GM18508 (cell line): ENCODE data around the gene TRIM62.

Experiments used
- ATAC-seq: cut with Tn5 transposase; IDR thresholded peaks from one replicate; pipeline ENCODE4 v1.9.1; 2021; ENCODE audit warnings: moderate number of reproducible peaks; ENCODE audit not compliant: insufficient read depth, unreplicated experiment

TRIM62 gene

DNA sequence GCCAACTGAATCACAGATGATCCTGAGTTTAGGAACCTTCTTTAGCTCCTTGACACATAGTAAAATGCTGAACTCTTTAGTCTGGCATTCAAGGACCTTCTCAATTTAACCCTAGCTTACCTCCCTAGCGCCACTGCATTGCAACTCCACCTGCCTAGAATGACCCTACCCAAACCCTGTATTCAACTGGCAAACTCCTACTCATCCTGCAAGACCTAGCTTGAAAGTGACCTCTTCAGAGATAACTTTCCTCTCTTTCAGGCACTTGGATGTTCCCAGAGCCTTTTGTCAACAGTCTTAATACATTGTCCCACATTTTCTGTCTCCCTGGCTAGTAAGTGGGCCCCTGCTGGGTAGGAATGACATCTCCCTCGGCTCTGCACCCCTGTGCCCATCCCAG is 19.7 kb downstream of the TRIM62 start:
- no peak for ATAC-seq

DNA sequence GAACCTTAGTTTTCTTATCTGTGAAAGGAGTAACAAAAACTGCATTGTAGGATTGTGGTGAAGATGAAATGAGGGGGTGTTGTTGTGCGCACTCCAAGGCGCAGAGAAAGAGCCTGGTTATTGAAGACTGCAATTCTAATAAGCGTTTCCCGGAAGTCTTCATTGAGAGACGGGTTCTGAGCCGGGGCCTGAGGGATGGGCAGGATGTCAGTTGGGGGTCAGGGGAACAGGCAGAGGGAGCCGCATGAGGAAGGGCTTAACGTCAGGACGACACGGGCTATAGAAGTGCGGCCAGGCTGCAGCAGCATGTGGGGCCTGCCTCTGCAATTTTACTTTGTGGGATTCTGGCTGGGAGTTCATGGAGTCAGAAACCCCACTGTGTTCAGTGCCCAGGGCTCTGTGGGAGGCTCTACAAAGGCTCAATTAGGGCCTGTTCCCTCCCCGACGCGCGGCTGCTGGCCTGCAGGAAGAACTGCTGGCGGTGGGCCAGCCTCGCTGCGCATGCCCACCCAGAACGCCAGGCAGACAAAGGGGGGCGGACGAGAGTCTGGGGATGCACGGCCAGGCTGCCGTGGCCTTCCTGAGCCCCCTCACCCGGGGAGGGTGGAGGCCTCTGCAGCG is 20.7 kb downstream of the TRIM62 start:
- no peak for ATAC-seq

DNA sequence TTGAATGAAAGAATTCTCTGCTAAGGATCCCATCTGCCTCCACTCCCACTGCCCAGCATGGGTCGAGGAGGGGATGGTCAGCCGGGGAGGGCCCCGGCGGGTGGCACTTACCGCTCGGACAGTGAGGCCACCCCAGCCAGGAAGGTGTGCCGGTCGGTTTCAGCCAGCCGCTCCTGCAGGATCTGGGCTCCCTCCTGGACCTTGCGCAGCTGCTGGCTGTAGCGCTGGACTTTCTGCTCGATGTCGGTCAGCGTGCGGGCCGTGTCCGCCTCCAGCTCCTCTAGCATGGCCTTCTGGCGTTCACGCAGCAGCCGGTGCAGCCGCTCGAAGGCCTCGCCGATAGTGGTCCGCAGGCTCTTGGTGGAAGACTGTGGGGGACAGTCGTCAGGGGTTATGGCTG is 22.3 kb downstream of the TRIM62 start:
- ATAC-seq, result no peak

DNA sequence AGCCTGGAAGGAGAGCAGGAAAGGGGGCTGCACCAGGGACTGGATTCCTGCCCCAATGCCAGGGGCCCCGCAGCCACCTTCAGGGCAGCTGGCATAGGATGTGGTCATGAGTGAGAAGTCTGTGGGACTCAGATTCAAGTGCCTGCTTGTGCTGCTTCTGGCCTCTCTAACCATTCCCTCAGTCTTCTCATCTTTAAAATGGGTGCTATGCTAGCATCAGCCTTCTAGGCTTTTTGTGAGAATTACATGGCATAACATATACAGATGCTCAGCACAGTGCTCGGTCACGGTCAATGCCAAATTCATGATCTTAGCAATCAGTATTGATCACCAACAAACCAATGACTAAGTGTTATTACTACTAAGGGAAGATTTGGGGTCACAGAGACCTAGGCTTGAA is 23.5 kb downstream of the TRIM62 start:
- ATAC-seq, result no peak

DNA sequence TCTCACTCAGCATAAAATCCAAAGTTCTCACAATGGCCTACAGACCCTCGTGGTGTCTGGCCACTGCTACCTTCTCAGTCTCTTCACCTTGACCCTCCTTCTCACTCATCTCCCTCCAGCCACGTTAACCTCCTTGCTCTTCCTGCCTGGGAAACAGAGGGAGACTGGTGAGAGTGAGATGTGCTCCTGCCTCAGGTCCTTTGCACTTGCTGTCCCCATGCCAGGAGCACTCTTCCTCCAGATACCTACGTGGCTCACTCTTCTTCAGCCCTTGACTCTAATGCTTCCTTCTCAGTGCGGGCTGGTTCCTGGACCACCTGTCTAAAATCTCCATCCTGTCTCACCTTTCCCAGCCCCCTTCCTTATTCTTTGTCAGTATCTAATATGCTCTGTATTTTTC is 24.7 kb downstream of the TRIM62 start:
- no peak for ATAC-seq

DNA sequence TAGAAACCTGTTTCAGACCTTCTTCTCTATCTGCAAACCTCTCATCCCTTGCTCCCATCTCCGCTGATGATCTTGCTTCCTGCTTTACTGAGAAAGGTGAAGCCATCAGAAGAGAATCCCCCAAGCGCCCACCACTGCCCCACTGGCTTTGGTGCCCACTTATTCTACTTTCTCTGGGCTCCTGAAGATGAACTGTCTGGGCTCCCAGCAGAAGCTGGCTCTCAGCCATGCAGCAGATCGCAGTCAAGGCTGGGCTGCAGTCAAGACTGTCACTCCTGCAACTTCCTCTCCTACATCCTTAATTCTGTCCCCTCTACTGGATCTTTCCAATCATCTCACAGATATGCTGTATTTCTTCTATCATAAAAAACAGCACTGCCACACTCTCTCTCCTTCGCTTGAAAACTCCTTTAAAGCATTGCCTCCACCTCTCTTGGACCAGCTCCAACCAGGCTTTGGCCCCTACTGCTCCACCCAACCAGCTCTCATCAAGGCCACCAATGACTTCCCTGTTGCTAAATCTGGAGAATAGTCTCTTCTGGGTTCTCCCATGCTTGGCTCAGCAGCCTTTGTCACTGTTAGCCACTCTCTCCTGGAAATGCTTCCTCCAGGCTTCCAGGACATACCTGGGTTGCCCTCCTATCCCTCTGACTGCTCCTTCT is 25.8 kb downstream of the TRIM62 start:
- no peak for ATAC-seq

DNA sequence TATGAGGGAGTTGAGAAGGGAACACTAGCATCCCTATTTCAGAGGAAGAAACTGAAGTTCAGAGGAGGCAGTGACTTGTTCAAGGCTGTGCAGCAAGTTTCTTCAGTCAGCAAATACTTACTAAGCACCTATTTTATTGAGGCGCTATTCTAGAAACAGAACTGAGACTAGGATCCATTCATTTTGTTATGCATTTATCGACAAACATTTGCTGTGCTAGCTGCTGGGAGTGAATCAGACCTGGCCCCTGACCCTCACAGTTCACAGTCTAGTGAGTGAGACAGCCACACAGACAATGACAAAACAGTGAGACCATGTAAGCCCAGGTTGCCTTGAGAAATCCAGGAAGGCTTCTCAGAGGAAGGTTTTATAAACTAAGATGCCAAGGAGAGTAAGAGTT is 28.2 kb downstream of the TRIM62 start:
- no peak for ATAC-seq

DNA sequence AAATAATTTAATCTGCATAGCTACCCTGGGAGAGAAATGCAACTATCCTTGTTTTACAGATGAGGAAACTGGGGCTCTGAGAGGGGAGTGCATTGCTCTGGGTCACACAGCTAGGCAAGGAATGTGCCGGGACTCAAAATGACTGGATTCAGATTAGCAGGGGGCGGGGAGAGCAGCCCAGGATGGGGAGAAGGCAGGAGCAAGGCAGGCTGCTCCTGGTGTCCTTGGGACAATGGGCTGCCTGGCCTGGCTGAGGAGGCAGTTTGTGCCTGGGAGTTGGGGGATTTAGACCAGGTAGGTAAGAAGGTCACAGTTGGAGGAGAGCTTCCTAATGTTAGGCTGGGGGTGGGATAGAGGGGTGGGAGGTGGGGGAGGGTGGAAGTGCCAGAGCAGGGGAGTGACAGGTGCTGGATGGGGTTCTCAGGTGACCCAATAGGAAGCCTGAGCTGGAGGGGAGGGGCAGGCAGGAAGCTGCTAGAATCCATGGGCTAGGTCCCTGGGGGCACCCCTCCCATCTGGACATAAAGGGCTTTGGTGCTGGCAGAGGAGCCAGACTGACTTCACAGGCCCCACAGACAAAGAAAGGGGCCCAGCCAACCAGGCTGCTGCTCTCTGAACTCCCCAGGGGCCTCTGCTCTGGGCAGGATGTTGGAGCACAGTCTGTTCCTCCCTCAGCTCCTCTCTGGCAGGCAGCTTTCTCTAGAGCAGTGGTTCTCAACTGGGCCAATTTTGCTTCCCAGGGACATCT is 29.0 kb downstream of the TRIM62 start:
- ATAC-seq, result no peak

DNA sequence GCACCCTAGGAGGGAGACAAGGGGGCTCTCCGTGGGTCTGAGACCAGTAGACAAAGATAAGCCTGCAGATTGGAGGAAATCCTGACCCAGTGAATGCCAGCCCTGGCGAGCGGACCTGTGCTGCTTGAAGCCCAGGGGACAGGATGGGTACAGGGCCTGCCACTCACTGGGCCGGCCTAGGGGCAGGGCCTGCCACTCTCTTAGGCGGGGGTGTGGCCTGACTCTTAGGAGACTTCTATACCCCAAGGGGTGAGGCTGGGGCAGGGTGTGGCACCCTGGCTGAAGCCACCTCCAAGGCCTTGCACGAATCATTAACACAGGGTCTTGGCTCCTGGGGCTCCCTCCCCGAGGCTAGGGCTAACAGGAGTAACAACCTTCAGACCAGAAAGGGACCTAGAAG is 30.7 kb downstream of the TRIM62 start:
- ATAC-seq, result no peak

DNA sequence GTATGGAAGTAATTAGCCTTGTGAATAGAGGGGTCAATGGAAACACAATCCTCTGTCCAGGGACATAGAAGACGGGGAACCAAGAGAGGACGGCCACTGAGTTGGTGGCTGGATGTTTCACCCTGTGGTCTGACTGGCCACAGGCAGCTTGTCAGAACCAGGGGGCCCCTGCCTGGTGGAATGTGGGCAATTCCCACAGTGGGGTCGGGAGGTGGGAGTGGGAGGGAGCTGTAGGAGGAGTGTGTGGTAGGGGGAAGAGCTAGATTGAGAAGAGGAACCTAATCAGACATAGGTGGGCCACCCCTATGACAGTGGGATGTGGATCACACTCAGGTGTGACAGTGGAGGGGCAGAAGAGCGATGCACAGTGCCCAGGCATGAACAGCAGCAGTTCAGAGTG is 31.3 kb downstream of the TRIM62 start:
- no peak for ATAC-seq

DNA sequence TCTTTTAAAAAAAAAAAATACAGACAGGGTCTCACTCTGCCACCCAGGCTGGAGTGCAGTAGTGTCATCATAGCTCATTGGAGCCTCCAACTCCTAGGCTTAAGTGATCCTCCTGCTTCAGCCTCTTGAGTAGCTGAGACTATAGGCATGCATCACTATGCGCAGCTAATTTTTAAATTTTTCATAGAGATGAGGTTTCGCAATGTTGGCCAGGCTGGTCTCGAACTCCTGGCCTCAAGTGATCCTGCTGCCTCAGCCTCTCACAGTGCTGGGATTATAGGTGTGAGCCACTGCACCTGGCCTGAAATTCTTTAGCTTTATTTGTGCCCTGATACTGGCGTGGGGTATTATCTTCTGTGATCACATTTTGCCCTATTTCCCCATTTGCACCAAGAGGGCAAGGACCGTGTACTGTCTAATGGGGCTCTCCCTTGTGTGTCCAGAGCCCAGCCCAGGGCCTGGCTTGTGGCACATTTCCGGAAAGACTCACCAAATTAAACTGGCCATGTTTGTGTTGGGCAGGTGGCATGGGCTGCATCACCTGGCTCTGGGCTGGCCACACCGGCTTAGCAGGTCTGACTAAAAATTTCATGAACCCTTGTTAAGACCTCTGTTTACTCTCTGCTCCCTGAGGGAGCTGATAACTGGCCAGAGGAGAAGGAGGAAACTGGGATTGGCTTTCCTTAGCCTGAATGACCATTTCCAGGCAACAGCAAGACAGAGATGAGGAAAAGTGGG is 32.2 kb downstream of the TRIM62 start:
- no peak for ATAC-seq

DNA sequence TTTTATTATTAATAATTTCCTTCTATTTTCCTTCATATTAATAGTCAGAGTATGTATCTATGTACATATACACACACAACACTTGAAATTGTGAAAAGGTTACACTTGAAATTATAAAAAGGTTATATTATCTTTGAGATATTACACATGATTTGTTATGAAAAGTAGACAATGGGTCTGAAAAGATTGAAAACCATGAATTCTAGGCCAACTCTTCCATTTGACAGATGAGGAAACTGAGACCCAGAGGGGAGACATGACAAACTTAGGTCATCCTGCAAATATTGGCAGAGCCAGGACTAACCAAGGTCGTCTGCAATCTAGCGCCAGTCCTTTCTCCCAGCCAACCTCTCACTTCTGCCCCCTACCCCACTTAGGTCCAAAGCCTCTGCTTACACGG is 33.2 kb downstream of the TRIM62 start:
- ATAC-seq, result no peak

DNA sequence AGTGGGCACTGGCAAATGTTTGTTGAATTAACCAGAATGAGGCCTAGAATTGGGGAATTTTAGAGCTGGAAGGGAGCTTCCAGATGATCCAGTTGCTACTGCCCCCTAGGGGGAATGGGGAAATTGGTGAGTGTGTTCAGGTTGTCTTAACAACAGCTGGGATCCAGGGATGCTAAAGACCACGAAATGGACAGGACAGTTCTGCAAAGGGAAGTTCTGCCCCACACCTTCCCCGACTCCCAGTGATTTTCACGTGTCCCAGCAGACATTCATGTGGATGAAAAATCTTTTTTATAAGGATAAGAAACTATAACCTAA is 33.9 kb downstream of the TRIM62 start:
- ATAC-seq, result no peak

DNA sequence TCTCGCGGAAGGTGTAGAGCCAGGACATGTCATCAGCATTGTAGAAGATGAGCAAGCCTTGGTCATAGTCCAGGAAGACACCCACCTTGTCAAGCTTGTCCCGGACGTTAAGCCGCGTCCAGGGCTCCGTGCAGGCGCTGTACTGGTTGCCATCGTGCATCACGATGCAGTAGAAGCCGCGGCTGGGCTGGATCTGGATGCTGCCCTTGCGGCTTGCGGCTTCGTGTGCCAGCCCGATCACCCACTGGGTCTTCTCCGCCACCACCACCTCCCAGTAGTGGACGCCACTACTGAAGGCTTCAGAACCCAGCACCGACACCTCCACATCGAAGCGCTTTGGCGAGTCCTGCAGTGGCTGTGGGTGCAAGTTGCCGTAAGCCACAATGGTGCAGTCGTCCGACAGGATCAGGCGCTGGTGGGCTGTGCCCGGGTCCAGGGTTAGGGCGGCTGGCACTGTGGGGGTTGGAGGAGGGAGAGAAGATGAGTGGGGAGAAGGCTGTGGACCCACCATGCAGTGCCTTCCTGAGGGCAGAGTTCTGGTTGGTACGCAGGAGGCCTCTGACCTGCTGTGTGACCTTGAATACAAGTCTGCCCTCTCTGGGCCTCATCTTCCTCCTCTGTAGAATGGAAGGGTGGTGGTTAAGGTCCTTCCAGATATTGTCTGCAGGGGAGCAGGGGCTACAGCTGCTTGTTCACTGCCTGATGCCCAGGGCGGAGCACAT is 34.4 kb downstream of the TRIM62 start:
- no peak for ATAC-seq

DNA sequence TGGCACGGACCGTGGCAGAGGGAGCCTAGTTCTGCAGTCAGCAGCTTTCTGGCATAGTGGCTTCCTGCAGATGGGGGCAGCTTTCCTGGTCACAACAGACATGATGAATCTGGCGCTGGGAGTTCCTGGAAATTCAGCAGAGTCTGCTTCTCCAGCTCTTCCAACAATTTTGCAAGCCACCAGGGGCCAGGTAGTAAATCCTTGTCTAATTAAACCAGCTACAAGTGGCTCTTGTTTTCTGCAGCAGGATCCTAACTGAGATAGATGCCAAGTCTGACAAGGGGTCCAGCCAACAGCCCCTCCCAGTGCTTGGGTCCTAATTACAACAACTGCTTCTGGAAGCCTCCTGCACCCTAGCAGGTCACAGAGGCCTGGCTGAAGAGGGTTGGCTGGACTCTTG is 35.8 kb downstream of the TRIM62 start:
- ATAC-seq, result no peak

DNA sequence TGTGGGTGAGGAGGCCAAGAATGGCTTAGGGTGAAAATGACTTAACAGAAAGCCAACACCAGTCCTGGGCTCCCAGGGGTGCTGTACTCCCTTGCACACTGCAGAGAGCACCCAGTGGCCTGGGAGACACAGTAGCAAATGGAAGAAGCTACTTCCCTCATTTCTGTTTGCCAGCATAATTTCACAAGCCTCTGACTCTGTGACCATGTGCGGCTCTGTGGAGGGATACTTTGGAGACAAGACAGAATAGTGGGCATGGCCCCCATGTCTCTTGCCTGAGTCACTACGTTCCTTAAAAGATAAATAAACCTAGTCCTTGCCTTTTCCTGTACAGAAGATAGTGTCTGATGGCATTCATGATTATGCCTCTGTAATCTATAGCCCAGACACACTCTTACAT is 38.1 kb downstream of the TRIM62 start:
- ATAC-seq, result no peak

DNA sequence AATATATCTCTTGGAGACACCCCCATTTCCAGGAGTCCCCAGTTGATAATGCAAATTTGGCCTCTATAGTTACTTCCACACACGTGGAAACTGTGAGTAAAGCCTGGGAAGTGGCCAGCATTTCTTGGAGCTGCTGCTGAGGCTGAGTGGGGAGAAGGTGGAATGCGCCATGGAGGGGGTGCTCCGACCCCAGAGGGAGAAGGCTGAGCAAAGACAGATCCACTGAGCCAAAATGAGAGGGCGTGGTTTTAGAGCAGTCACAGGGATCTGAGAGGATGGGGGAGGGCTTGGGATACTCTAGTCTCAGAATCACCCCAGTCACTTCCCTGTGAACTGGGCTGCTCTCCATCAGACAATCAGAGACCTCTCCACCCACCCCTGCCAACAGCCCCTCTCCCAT is 38.7 kb downstream of the TRIM62 start:
- ATAC-seq, result no peak

DNA sequence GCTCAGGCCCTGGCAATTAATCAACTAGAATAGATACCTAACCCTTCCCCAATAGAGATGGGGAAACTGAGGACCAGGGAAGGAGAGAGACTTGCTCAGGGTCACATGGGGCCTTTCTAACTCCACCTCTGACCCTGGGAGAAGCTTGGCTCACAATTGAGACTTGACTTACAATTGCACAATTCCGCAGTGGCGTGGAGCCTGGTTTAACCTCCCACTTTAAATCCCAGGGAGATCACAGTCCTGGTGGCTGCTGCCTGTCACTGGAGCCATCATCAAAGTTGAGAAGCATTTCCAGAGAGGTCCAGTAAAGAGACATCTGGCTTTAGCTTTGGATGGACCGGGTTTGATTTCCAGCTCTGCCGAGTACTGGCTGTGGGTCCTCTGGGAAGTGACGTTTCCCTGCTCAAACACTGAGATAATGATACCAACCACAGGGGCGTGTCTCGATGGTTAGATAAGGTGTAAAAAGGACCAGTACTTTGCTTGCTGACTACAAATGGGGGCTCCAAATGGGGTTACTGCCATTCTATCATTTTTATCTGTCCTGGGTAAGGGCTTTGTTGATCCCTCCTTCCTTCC is 39.3 kb downstream of the TRIM62 start:
- no peak for ATAC-seq

DNA sequence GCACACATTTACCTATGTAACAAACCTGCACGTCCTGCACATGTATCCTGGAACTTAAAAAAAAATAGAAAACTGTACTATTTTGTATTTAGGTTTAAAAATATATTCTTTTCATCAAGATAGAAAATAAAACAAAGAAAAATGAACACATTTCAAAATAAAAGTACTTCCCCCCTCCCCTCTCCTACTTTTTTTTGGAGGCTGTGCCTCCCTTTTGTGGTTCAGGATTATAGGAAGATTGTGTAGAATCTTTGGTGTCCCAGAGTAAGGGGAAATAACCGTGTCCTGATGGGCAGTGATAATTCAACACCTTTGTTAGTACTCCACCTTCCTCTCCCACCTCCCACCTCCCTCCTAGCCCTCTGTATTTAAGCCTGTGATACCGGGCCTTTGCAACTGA is 40.1 kb downstream of the TRIM62 start:
- ATAC-seq, result no peak

DNA sequence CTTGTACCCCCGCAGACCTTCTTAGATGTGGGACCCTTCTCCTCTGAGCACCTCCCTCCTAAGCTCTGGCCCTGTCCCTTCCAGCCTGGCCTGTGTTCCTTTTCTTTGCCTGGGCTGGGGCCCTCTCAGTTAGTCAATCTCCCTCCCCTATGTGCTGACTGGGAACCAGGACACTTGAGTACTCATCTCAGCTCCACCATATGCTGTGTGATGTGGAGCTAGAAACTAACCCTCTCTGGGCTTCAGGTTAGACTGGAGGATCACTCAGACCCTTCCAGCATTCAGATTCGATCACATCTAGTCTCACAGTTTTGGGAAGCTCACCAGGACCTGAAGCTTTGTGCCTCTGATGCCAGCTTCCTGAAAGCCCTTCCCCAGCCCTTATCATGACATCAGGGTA is 40.6 kb downstream of the TRIM62 start:
- ATAC-seq, result no peak
